NCI-H446 (cell line): Measurements from ENCODE around the gene MRPS7.
"Not testable (repeated sequence)": the region's sequence is repeated elsewhere in the genome, so short reads cannot be mapped to it uniquely, and the experiment has no call there.

Source experiments
- DNase-seq, 2 experiments: peaks; one replicate each; lab custom pipeline; 2025; lab: John Stamatoyannopoulos, UW

The MRPS7 gene

GRCh38 chr17:75271233-75271954, 9.7 kb downstream of the MRPS7 start:
- DNase-seq = peak; percentile 29 to 89

- DNase-seq = peak in 1 of 2 experiments; percentile 69
Measured at GRCh38 chr17:75271955-75272847, 10.5 kb downstream of the MRPS7 start.

GRCh38 chr17:75272848-75273184, 11.1 kb downstream of the MRPS7 start:
- DNase-seq = peak in 1 of 2 experiments; percentile 34

GRCh38 chr17:75273977-75274708, 12.5 kb downstream of the MRPS7 start:
- DNase-seq = no peak

GRCh38 chr17:75277664-75278071, 16.0 kb downstream of the MRPS7 start:
- DNase-seq = no peak

GRCh38 chr17:75280189-75280588, 18.5 kb downstream of the MRPS7 start:
- not testable (repeated sequence) for DNase-seq

GRCh38 chr17:75285123-75285522, 23.4 kb downstream of the MRPS7 start:
- no peak for DNase-seq

GRCh38 chr17:75287221-75287620, 25.5 kb downstream of the MRPS7 start:
- DNase-seq = no peak

GRCh38 chr17:75288359-75288758, 26.7 kb downstream of the MRPS7 start:
- DNase-seq = no peak

- peak in 1 of 2 experiments; percentile 59 for DNase-seq
Measured at GRCh38 chr17:75288770-75289114, 27.1 kb downstream of the MRPS7 start.

GRCh38 chr17:75289115-75289831, 27.6 kb downstream of the MRPS7 start, which contains the start of gene SLC25A19:
TSS of gene SLC25A19 (minus strand) at chr17:75289433. CDS start at chr17:75286764, 2,669 bp downstream.
- peak; percentile 97 to 99 for DNase-seq

- no peak for DNase-seq
Measured at GRCh38 chr17:75289832-75290337, 28.2 kb downstream of the MRPS7 start.

- DNase-seq = not testable (repeated sequence)
Measured at GRCh38 chr17:75292810-75293448, 31.2 kb downstream of the MRPS7 start.

GRCh38 chr17:75295201-75296158, 33.8 kb downstream of the MRPS7 start:
- DNase-seq = no peak

- DNase-seq = no peak
Measured at GRCh38 chr17:75300280-75300679, 38.6 kb downstream of the MRPS7 start.

GRCh38 chr17:75301049-75301448, 39.4 kb downstream of the MRPS7 start:
- no peak for DNase-seq

- DNase-seq = no peak
Measured at GRCh38 chr17:75301502-75302206, 40.0 kb downstream of the MRPS7 start.

GRCh38 chr17:75307957-75308731, 46.5 kb downstream of the MRPS7 start:
- no peak for DNase-seq
